Spleen (tissue), 7 donors: ENCODE data around the gene CAMK2N2.

ENCODE experiments used
- POLR2A ChIP-seq, 3 donors: fragments of 450-650 bp; IDR thresholded peaks; one replicate each; pipeline ENCODE4 v1.5.1; 2017; ENCODE audit warnings: antibody characterized with exemption in 3 of 3, mild to moderate bottlenecking in 1 of 3
- POLR2AphosphoS5 ChIP-seq, 3 donors: sonication (generic); formaldehyde crosslinking; IDR thresholded peaks; one replicate each; pipeline ENCODE4 v1.5.1; 2017; ENCODE audit warnings: antibody characterized with exemption in 3 of 3
- TF ChIP-seq, protein P1 (sequence below), 11 experiments: fragments of 200-600 bp in 7 of 11; fragments of 450-650 bp in 4 of 11; sonication (generic) in 4 of 11; IDR thresholded peaks in 8 of 11; conservative IDR thresholded peaks in 3 of 11; 1 replicate in 7 of 11; 2 replicates in 4 of 11; pipeline versions ENCODE4 v1.4.0 to v1.8.0; 2016 to 2021; ENCODE audit warnings: antibody characterized with exemption in 11 of 11, inconsistent platforms in 4 of 11, mild to moderate bottlenecking in 1 of 11
- donor health status: DM: no; HTN: no; CAD: no; lungs with moderate emphysema.
- donor health status: DM: no; HTN: no; CAD: no.
- donor health status: DM: no; HTN: no; CAD: no.

DNA sequence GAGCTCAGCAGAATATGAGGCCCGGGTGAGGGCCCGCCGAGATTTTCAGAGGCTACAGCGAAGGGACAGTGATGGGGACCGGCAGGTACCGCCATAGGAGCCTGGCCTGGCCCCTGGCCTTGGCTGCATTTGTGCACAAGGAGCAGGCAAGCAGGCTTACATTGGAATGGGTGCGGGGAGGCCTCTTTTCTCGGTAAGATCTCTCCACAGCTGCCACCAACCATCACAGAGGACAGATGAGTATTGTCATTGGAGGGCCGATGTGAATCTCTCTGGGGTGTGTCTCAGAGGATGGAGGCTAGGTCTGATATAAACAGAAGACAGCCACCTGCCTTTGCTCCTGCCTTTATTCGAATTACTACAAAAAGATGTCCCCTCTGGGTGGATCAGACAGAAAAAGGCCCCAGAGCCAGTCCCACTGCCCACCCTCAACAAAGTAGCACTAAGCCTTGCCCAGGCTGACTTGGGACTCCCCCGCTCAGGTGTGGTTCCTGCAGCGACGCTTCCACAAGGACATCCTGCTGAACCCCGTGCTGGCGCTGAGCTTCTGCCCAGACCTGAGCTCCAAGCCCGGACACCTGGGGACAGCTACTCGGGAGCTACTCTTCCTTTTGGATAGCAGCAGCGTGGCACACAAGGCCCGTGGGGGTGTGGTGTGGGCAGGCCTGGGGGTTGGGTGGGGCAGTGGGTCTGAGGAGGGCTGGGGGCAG lies 26.5 kb downstream of the CAMK2N2 start:
- TF ChIP-seq POLR2A (IDR thresholded peaks at IDR 0.05): no peak
- TF ChIP-seq, protein P1, sequence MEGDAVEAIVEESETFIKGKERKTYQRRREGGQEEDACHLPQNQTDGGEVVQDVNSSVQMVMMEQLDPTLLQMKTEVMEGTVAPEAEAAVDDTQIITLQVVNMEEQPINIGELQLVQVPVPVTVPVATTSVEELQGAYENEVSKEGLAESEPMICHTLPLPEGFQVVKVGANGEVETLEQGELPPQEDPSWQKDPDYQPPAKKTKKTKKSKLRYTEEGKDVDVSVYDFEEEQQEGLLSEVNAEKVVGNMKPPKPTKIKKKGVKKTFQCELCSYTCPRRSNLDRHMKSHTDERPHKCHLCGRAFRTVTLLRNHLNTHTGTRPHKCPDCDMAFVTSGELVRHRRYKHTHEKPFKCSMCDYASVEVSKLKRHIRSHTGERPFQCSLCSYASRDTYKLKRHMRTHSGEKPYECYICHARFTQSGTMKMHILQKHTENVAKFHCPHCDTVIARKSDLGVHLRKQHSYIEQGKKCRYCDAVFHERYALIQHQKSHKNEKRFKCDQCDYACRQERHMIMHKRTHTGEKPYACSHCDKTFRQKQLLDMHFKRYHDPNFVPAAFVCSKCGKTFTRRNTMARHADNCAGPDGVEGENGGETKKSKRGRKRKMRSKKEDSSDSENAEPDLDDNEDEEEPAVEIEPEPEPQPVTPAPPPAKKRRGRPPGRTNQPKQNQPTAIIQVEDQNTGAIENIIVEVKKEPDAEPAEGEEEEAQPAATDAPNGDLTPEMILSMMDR (IDR thresholded peaks at IDR 0.05 in 8 of 11, conservative IDR thresholded peaks at IDR 0.05 in 3 of 11): no peak
- no peak for TF ChIP-seq POLR2AphosphoS5 (IDR thresholded peaks at IDR 0.05)
